IMR-90 (cell line): Measurements from ENCODE around the gene CD80.

Experiments used
- CTCF ChIP-seq: conservative IDR thresholded peaks from 2 replicates; pipeline ENCODE4 v1.5.1; 2012; ENCODE audit warnings: mild to moderate bottlenecking, low read depth, low read length, improper control_type of control experiment
- FOS ChIP-seq: fragments of 150-350 bp; IDR thresholded peaks from 2 replicates; pipeline ENCODE4 v1.6.1; 2016; ENCODE audit warnings: low read depth, low read length
- POLR2A ChIP-seq: IDR thresholded peaks from 2 replicates; pipeline ENCODE4 v1.6.1; 2012; ENCODE audit warnings: mild to moderate bottlenecking, low read depth, low read length
- RAD21 ChIP-seq: IDR thresholded peaks from 2 replicates; pipeline ENCODE4 v1.6.1; 2012; ENCODE audit warnings: low read length, improper control_type of control experiment

GRCh38 chr3:119592861-119593260 lies 33.4 kb upstream of the CD80 start:
- TF ChIP-seq POLR2A (no peak), CTCF (no peak), RAD21 (no peak), FOS (no peak)
